GM23338 (cell line): Measurements from ENCODE around the gene DSC2. TPM values are rescaled to one million over a fixed set of nuclear protein-coding genes. Genes with fewer than 3 reads are reported as not detected.

Experiments
- ATAC-seq: fragments of 200-7000 bp; cut with Tn5 transposase; 3 replicates; pipeline ENCODE4 v1.9.1; 2020
- DNase-seq: peaks from one replicate; pipeline ENCODE4 v3.0.0-alpha.2; 2015; ENCODE audit warnings: low spot score
- H2AFZ ChIP-seq: fragments of 200-600 bp; sonication (generic); 2 replicates; pipeline ENCODE4 v1.8.0; 2016; ENCODE audit warnings: antibody characterized with exemption, mild to moderate bottlenecking, moderate library complexity
- H3F3A ChIP-seq: fragments of 200-600 bp; sonication (generic); replicated peaks from 2 replicates; pipeline ENCODE4 v1.8.0; 2017; ENCODE audit warnings: antibody characterized with exemption, mixed run types, low read depth
- H3K27ac ChIP-seq: fragments of 200-600 bp; sonication (generic); 2 replicates; pipeline ENCODE4 v1.6.1; 2016; ENCODE audit warnings: low read depth
- H3K27me3 ChIP-seq: fragments of 200-600 bp; sonication (generic); 2 replicates; pipeline ENCODE4 v1.8.0; 2016; ENCODE audit warnings: mild to moderate bottlenecking, mixed run types, moderate library complexity; ENCODE audit not compliant: insufficient read depth
- H3K36me3 ChIP-seq: fragments of 200-600 bp; sonication (generic); 2 replicates; pipeline ENCODE4 v1.8.0; 2016; ENCODE audit warnings: mild to moderate bottlenecking; ENCODE audit not compliant: insufficient read depth
- H3K4me1 ChIP-seq: fragments of 200-600 bp; sonication (generic); 2 replicates; pipeline ENCODE4 v1.8.0; 2016; ENCODE audit warnings: mild to moderate bottlenecking, moderate library complexity; ENCODE audit not compliant: insufficient read depth
- H3K4me2 ChIP-seq: fragments of 200-600 bp; sonication (generic); 2 replicates; pipeline ENCODE4 v1.7.1; 2017; ENCODE audit warnings: mixed run types
- H3K4me3 ChIP-seq: fragments of 200-600 bp; sonication (generic); 2 replicates; pipeline ENCODE4 v1.6.1; 2016; ENCODE audit warnings: mixed run types
- H3K79me2 ChIP-seq: fragments of 200-600 bp; sonication (generic); replicated peaks from 2 replicates; pipeline ENCODE4 v1.8.0; 2017; ENCODE audit warnings: mild to moderate bottlenecking; ENCODE audit not compliant: insufficient read depth
- H3K9me2 ChIP-seq: fragments of 200-600 bp; sonication (generic); 2 replicates; pipeline ENCODE4 v1.8.0; 2017; ENCODE audit not compliant: insufficient read depth
- H4K20me1 ChIP-seq: fragments of 200-600 bp; sonication (generic); replicated peaks from 2 replicates; pipeline ENCODE4 v1.8.0; 2017; ENCODE audit warnings: mild to moderate bottlenecking; ENCODE audit not compliant: insufficient read depth
- H3K27ac Mint-ChIP-seq: 2 replicates; pipeline ENCODE4 v1.8.0; 2020; ENCODE audit warnings: inconsistent platforms, mild to moderate bottlenecking, moderate library complexity, mixed read lengths
- H3K27me3 Mint-ChIP-seq: 3 replicates; pipeline ENCODE4 v1.8.0; 2022; ENCODE audit warnings: low read depth, mild to moderate bottlenecking, moderate library complexity, mixed read lengths, inconsistent platforms; ENCODE audit not compliant: insufficient read depth, poor library complexity
- H3K36me3 Mint-ChIP-seq: 3 replicates; pipeline ENCODE4 v1.8.0; 2021; ENCODE audit warnings: low read depth, mild to moderate bottlenecking, inconsistent platforms, moderate library complexity, mixed read lengths
- H3K4me1 Mint-ChIP-seq: 3 replicates; pipeline ENCODE4 v1.8.0; 2020; ENCODE audit warnings: mild to moderate bottlenecking, inconsistent platforms, mixed read lengths
- H3K4me3 Mint-ChIP-seq: 3 replicates; pipeline ENCODE4 v1.8.0; 2021; ENCODE audit warnings: moderate library complexity, mild to moderate bottlenecking, inconsistent platforms, mixed read lengths
- H3K9me3 Mint-ChIP-seq: 3 replicates; pipeline ENCODE4 v1.8.0; 2020; ENCODE audit warnings: moderate library complexity, mild to moderate bottlenecking, inconsistent platforms, mixed read lengths
- CREB1 ChIP-seq: fragments of 250-450 bp; sonication (Bioruptor Pico); IDR thresholded peaks from 2 replicates; pipeline ENCODE4 v1.5.0; 2020; ENCODE audit warnings: low read depth, mild to moderate bottlenecking, moderate library complexity
- EZH2 ChIP-seq: fragments of 200-600 bp; sonication (generic); IDR thresholded peaks from one replicate; pipeline ENCODE4 v1.8.0; 2017; ENCODE audit warnings: antibody characterized with exemption, mild to moderate bottlenecking, low read depth; ENCODE audit not compliant: unreplicated experiment
- EZH2phosphoT487 ChIP-seq: fragments of 200-600 bp; sonication (generic); IDR thresholded peaks from one replicate; pipeline ENCODE4 v1.8.1; 2018; ENCODE audit warnings: antibody characterized with exemption; ENCODE audit not compliant: unreplicated experiment
- JUNB ChIP-seq: IDR thresholded peaks from one replicate; pipeline ENCODE4 v1.6.1; 2016; ENCODE audit warnings: antibody characterized with exemption; ENCODE audit not compliant: unreplicated experiment
- NANOG ChIP-seq: IDR thresholded peaks from 2 replicates; pipeline ENCODE4 v1.6.1; 2016; ENCODE audit warnings: antibody characterized with exemption, borderline replicate concordance
- POLR2AphosphoS5 ChIP-seq: IDR thresholded peaks from 2 replicates; pipeline ENCODE4 v1.6.1; 2016; ENCODE audit warnings: antibody characterized with exemption, low read depth
- STAT1 ChIP-seq: IDR thresholded peaks from one replicate; pipeline ENCODE4 v1.6.1; 2016; ENCODE audit warnings: antibody characterized with exemption; ENCODE audit not compliant: unreplicated experiment
- ZNF114 ChIP-seq: fragments of 250-450 bp; sonication (Bioruptor Pico); IDR thresholded peaks from 2 replicates; pipeline ENCODE4 v1.5.0; 2020; ENCODE audit warnings: mild to moderate bottlenecking, moderate library complexity
- ZNF331 ChIP-seq: fragments of 250-450 bp; sonication (Bioruptor Pico); IDR thresholded peaks from 2 replicates; pipeline ENCODE4 v1.5.0; 2020; ENCODE audit warnings: low read depth, mild to moderate bottlenecking, moderate library complexity
- polyA plus RNA-seq: library from polyadenylated mRNA; unstranded; fragments of >200 nt; fragmentation: Nextera tagmentation; extraction: Ambion mirVana; gene quantifications from 2 replicates; pipeline ENCODE4 v1.2.1, GENCODE V29; 2016
- total RNA-seq: library from RNA; depleted of rRNA; stranded (reverse); fragments of >200 nt; shearing (Covaris generic); gene quantifications from 2 replicates; pipeline ENCODE4 v1.2.3, GENCODE V29; 2014
- TF ChIP-seq, protein P1 (sequence below): IDR thresholded peaks from 2 replicates; pipeline ENCODE4 v1.6.1; 2016; ENCODE audit warnings: antibody characterized with exemption
- TF ChIP-seq, protein P2 (sequence below), 2 experiments: fragments of 200-600 bp in 1 of 2; sonication (generic) in 1 of 2; conservative IDR thresholded peaks; 2 replicates each; pipeline versions ENCODE4 v1.5.1 to v1.6.1; 2016 to 2017; ENCODE audit warnings: antibody characterized with exemption in 2 of 2, low read depth in 2 of 2, mild to moderate bottlenecking in 2 of 2, moderate library complexity in 1 of 2
- TF ChIP-seq, protein P3 (sequence below): IDR thresholded peaks from one replicate; pipeline ENCODE4 v1.6.1; 2018; ENCODE audit warnings: antibody characterized with exemption; ENCODE audit not compliant: unreplicated experiment
- TF ChIP-seq, protein P4 (sequence below): fragments of 250-450 bp; sonication (Bioruptor Pico); IDR thresholded peaks from 2 replicates; pipeline ENCODE4 v1.5.0; 2020; ENCODE audit warnings: mild to moderate bottlenecking, moderate library complexity

DSC2 gene
- total and polyA plus RNA-seq, 2 experiments from 2014 or later, result 10.5 to 20.4 TPM

DNA sequence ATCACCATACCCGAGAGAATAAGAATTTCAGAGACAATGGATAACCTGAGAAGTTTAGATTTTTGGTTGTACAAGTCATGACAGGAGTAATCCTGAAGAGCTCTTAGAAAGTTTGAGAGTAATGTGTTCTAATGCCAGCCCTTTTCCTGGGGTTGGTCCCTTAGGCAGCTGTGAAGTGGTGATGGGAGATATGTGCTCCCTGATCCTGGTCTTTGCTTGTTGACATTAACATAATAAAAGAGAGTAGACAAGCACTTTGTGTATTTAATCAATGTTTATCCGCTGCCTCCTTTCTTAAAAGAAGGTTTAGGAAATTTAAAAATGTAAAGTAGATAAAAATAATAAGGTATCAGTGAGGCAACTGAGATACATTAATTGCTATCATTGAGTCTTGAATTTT, 45.9 kb downstream of the DSC2 start:
- Histone ChIP-seq H3F3A (no peaks in the 10 kb centered on the region), H2AFZ (no peak overlapping the region), H3K36me3 (no peaks in the 10 kb centered on the region), H3K4me1 (peaks cover 19% of the 10 kb centered on the region; the same call in 1 of the 2 replicates), H3K27ac (no peak overlapping the region), H3K79me2 (no peaks in the 10 kb centered on the region), H3K4me2 (no peak overlapping the region), H3K9me2 (no peaks in the 10 kb centered on the region), H3K27me3 (no peaks in the 10 kb centered on the region), H3K4me3 (no peak overlapping the region), H4K20me1 (no peaks in the 10 kb centered on the region)
- peaks cover 30% of the 10 kb centered on the region for H3K4me1 Mint-ChIP-seq
- H3K9me3 Mint-ChIP-seq, result no peaks in the 10 kb centered on the region; the same call in 2 of the 3 replicates
- H3K4me3 Mint-ChIP-seq, result no peak overlapping the region
- ATAC-seq (peak; percentile 64), DNase-seq (peak; percentile 37)
- H3K27me3 Mint-ChIP-seq, result peaks cover 2% of the 10 kb centered on the region
- TF ChIP-seq EZH2 (no peak), NANOG (no peak), JUNB (no peak), ZNF114 (CRISPR knock-in tag) (no peak), CREB1 (CRISPR knock-in tag) (no peak), ZNF331 (CRISPR knock-in tag) (no peak), POLR2AphosphoS5 (no peak), STAT1 (no peak), EZH2phosphoT487 (no peak)
- TF ChIP-seq, protein P1, sequence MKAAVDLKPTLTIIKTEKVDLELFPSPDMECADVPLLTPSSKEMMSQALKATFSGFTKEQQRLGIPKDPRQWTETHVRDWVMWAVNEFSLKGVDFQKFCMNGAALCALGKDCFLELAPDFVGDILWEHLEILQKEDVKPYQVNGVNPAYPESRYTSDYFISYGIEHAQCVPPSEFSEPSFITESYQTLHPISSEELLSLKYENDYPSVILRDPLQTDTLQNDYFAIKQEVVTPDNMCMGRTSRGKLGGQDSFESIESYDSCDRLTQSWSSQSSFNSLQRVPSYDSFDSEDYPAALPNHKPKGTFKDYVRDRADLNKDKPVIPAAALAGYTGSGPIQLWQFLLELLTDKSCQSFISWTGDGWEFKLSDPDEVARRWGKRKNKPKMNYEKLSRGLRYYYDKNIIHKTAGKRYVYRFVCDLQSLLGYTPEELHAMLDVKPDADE, result no peak
- TF ChIP-seq, protein P2, sequence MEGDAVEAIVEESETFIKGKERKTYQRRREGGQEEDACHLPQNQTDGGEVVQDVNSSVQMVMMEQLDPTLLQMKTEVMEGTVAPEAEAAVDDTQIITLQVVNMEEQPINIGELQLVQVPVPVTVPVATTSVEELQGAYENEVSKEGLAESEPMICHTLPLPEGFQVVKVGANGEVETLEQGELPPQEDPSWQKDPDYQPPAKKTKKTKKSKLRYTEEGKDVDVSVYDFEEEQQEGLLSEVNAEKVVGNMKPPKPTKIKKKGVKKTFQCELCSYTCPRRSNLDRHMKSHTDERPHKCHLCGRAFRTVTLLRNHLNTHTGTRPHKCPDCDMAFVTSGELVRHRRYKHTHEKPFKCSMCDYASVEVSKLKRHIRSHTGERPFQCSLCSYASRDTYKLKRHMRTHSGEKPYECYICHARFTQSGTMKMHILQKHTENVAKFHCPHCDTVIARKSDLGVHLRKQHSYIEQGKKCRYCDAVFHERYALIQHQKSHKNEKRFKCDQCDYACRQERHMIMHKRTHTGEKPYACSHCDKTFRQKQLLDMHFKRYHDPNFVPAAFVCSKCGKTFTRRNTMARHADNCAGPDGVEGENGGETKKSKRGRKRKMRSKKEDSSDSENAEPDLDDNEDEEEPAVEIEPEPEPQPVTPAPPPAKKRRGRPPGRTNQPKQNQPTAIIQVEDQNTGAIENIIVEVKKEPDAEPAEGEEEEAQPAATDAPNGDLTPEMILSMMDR (conservative IDR thresholded peaks at IDR 0.05; ENCODE audit: low read depth in 2 of 2), result no peak
- TF ChIP-seq, protein P3, sequence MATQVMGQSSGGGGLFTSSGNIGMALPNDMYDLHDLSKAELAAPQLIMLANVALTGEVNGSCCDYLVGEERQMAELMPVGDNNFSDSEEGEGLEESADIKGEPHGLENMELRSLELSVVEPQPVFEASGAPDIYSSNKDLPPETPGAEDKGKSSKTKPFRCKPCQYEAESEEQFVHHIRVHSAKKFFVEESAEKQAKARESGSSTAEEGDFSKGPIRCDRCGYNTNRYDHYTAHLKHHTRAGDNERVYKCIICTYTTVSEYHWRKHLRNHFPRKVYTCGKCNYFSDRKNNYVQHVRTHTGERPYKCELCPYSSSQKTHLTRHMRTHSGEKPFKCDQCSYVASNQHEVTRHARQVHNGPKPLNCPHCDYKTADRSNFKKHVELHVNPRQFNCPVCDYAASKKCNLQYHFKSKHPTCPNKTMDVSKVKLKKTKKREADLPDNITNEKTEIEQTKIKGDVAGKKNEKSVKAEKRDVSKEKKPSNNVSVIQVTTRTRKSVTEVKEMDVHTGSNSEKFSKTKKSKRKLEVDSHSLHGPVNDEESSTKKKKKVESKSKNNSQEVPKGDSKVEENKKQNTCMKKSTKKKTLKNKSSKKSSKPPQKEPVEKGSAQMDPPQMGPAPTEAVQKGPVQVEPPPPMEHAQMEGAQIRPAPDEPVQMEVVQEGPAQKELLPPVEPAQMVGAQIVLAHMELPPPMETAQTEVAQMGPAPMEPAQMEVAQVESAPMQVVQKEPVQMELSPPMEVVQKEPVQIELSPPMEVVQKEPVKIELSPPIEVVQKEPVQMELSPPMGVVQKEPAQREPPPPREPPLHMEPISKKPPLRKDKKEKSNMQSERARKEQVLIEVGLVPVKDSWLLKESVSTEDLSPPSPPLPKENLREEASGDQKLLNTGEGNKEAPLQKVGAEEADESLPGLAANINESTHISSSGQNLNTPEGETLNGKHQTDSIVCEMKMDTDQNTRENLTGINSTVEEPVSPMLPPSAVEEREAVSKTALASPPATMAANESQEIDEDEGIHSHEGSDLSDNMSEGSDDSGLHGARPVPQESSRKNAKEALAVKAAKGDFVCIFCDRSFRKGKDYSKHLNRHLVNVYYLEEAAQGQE, result no peak
- TF ChIP-seq, protein P4, sequence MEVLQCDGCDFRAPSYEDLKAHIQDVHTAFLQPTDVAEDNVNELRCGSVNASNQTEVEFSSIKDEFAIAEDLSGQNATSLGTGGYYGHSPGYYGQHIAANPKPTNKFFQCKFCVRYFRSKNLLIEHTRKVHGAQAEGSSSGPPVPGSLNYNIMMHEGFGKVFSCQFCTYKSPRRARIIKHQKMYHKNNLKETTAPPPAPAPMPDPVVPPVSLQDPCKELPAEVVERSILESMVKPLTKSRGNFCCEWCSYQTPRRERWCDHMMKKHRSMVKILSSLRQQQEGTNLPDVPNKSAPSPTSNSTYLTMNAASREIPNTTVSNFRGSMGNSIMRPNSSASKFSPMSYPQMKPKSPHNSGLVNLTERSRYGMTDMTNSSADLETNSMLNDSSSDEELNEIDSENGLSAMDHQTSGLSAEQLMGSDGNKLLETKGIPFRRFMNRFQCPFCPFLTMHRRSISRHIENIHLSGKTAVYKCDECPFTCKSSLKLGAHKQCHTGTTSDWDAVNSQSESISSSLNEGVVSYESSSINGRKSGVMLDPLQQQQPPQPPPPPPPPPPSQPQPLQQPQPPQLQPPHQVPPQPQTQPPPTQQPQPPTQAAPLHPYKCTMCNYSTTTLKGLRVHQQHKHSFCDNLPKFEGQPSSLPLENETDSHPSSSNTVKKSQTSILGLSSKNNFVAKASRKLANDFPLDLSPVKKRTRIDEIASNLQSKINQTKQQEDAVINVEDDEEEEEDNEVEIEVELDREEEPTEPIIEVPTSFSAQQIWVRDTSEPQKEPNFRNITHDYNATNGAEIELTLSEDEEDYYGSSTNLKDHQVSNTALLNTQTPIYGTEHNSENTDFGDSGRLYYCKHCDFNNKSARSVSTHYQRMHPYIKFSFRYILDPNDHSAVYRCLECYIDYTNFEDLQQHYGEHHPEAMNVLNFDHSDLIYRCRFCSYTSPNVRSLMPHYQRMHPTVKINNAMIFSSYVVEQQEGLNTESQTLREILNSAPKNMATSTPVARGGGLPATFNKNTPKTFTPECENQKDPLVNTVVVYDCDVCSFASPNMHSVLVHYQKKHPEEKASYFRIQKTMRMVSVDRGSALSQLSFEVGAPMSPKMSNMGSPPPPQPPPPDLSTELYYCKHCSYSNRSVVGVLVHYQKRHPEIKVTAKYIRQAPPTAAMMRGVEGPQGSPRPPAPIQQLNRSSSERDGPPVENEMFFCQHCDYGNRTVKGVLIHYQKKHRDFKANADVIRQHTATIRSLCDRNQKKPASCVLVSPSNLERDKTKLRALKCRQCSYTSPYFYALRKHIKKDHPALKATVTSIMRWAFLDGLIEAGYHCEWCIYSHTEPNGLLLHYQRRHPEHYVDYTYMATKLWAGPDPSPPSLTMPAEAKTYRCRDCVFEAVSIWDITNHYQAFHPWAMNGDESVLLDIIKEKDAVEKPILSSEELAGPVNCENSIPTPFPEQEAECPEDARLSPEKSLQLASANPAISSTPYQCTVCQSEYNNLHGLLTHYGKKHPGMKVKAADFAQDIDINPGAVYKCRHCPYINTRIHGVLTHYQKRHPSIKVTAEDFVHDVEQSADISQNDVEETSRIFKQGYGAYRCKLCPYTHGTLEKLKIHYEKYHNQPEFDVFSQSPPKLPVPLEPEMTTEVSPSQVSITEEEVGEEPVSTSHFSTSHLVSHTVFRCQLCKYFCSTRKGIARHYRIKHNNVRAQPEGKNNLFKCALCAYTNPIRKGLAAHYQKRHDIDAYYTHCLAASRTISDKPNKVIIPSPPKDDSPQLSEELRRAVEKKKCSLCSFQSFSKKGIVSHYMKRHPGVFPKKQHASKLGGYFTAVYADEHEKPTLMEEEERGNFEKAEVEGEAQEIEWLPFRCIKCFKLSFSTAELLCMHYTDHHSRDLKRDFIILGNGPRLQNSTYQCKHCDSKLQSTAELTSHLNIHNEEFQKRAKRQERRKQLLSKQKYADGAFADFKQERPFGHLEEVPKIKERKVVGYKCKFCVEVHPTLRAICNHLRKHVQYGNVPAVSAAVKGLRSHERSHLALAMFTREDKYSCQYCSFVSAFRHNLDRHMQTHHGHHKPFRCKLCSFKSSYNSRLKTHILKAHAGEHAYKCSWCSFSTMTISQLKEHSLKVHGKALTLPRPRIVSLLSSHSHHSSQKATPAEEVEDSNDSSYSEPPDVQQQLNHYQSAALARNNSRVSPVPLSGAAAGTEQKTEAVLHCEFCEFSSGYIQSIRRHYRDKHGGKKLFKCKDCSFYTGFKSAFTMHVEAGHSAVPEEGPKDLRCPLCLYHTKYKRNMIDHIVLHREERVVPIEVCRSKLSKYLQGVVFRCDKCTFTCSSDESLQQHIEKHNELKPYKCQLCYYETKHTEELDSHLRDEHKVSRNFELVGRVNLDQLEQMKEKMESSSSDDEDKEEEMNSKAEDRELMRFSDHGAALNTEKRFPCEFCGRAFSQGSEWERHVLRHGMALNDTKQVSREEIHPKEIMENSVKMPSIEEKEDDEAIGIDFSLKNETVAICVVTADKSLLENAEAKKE (CRISPR knock-in tag), result no peak
- H3K27ac Mint-ChIP-seq, result no peak overlapping the region
- peaks cover 8% of the 10 kb centered on the region; the same call in 1 of the 3 replicates for H3K36me3 Mint-ChIP-seq
